IMR-90 (cell line): Measurements from ENCODE around the gene SLPI. TPM values are rescaled to one million over a fixed set of nuclear protein-coding genes. Genes with fewer than 3 reads are reported as not detected.

ENCODE experiments used
- ATAC-seq: fragments of 200-7000 bp; cut with Tn5 transposase; 2 replicates; pipeline ENCODE4 v1.9.1; 2020; ENCODE audit warnings: low read depth, mild to moderate bottlenecking, moderate library complexity
- BruUV-seq: library from RNA; stranded (reverse); fragments of 400-500 nt; replicated peaks from 2 replicates; lab custom pipeline; 2021; lab: Mats Ljungman, UMichigan
- CTCF ChIA-PET: fragments of 300-600 bp; formaldehyde crosslinking; extraction: SDS; loops from one replicate; lab custom pipeline; 2021; ENCODE audit warnings: antibody characterized with exemption; lab: Yijun Ruan, JAX
- POLR2A ChIA-PET: fragments of 300-600 bp; sonication (Branson Sonifier 250); formaldehyde crosslinking; loops from one replicate; lab custom pipeline; 2022; ENCODE audit warnings: antibody characterized with exemption; ENCODE audit not compliant: unreplicated experiment; lab: Charles Lee
- DNase-seq: peaks from one replicate; pipeline ENCODE4 v3.0.0; 2013
- H2AFZ ChIP-seq: replicated peaks from 2 replicates; pipeline ENCODE3; 2013; ENCODE audit warnings: low read length, mild to moderate bottlenecking; ENCODE audit not compliant: poor library complexity
- H2AK5ac ChIP-seq: 2 replicates; pipeline ENCODE4 v1.6.1; 2013; ENCODE audit warnings: low read depth, low read length, inconsistent platforms
- H2AK9ac ChIP-seq: replicated peaks from 2 replicates; pipeline ENCODE3; 2013; ENCODE audit warnings: mild to moderate bottlenecking, low read depth, low read length, moderate library complexity; ENCODE audit not compliant: poor library complexity
- H2BK120ac ChIP-seq: 2 replicates; pipeline ENCODE4 v1.6.1; 2013; ENCODE audit warnings: low read depth, low read length, inconsistent platforms
- H2BK15ac ChIP-seq: 3 replicates; pipeline ENCODE4 v1.6.1; 2013; ENCODE audit warnings: low read depth, low read length, inconsistent platforms
- H2BK20ac ChIP-seq: 2 replicates; pipeline ENCODE4 v1.6.1; 2013; ENCODE audit warnings: low read depth, mild to moderate bottlenecking, inconsistent platforms, low read length, moderate library complexity
- H2BK5ac ChIP-seq: 2 replicates; pipeline ENCODE4 v1.6.1; 2013; ENCODE audit warnings: mild to moderate bottlenecking, low read depth, low read length, inconsistent platforms; ENCODE audit not compliant: poor library complexity, severe bottlenecking
- H3K14ac ChIP-seq: replicated peaks from 2 replicates; pipeline ENCODE4 v1.6.1; 2013; ENCODE audit warnings: low read depth, low read length, inconsistent platforms
- H3K18ac ChIP-seq: 2 replicates; pipeline ENCODE4 v1.6.1; 2013; ENCODE audit warnings: low read depth, low read length, control low read depth
- H3K23ac ChIP-seq: 2 replicates; pipeline ENCODE4 v1.6.1; 2013; ENCODE audit warnings: low read depth, low read length, inconsistent platforms
- H3K27ac ChIP-seq: 2 replicates; pipeline ENCODE4 v1.5.1; 2013; ENCODE audit warnings: mild to moderate bottlenecking, control low read depth, low read length; ENCODE audit not compliant: insufficient read depth
- H3K27me3 ChIP-seq: 2 replicates; pipeline ENCODE4 v1.6.1; 2013; ENCODE audit warnings: low read length; ENCODE audit not compliant: control insufficient read depth, insufficient read depth
- H3K36me3 ChIP-seq: 2 replicates; pipeline ENCODE4 v1.6.1; 2013; ENCODE audit warnings: low read length, mixed read lengths; ENCODE audit not compliant: control insufficient read depth, insufficient read depth
- H3K4ac ChIP-seq: 2 replicates; pipeline ENCODE4 v1.6.1; 2013; ENCODE audit warnings: low read depth, low read length, inconsistent platforms
- H3K4me1 ChIP-seq: 2 replicates; pipeline ENCODE4 v1.6.1; 2013; ENCODE audit warnings: low read length, mixed read lengths; ENCODE audit not compliant: control insufficient read depth, insufficient read depth
- H3K4me2 ChIP-seq: 2 replicates; pipeline ENCODE4 v1.6.1; 2013; ENCODE audit warnings: low read depth, mild to moderate bottlenecking, control low read depth, low read length, moderate library complexity
- H3K4me3 ChIP-seq: 2 replicates; pipeline ENCODE4 v1.5.1; 2013; ENCODE audit warnings: low read depth, mild to moderate bottlenecking, control low read depth, low read length, moderate library complexity; ENCODE audit not compliant: insufficient read depth
- H3K56ac ChIP-seq: 2 replicates; pipeline ENCODE4 v1.6.1; 2013; ENCODE audit warnings: low read length, inconsistent platforms; ENCODE audit not compliant: insufficient read depth; ENCODE audit errors: extremely low read depth
- H3K79me1 ChIP-seq, 2 experiments: 2 replicates each; pipeline ENCODE4 v1.6.1; 2013; ENCODE audit warnings: low read length in 2 of 2, inconsistent platforms in 1 of 2, low read depth in 1 of 2
- H3K9ac ChIP-seq: 2 replicates; pipeline ENCODE4 v1.6.1; 2013; ENCODE audit warnings: low read depth, low read length, control low read depth
- H3K9me1 ChIP-seq: 2 replicates; pipeline ENCODE4 v1.6.1; 2013; ENCODE audit warnings: low read length, inconsistent platforms; ENCODE audit not compliant: insufficient read depth
- H3K9me3 ChIP-seq: 2 replicates; pipeline ENCODE4 v1.6.1; 2013; ENCODE audit warnings: low read length; ENCODE audit not compliant: control insufficient read depth, insufficient read depth
- H4K20me1 ChIP-seq: 2 replicates; pipeline ENCODE4 v1.6.1; 2013; ENCODE audit warnings: low read length, inconsistent platforms; ENCODE audit not compliant: insufficient read depth
- H4K5ac ChIP-seq: 2 replicates; pipeline ENCODE4 v1.6.1; 2013; ENCODE audit warnings: mild to moderate bottlenecking, low read depth, low read length, control low read depth
- H4K8ac ChIP-seq, 2 experiments: 2 replicates each; pipeline ENCODE4 v1.6.1; 2013; ENCODE audit warnings: low read depth in 2 of 2, low read length in 2 of 2, control low read depth in 1 of 2, inconsistent platforms in 1 of 2
- H4K91ac ChIP-seq: 2 replicates; pipeline ENCODE4 v1.6.1; 2013; ENCODE audit warnings: low read depth, low read length, inconsistent platforms; ENCODE audit not compliant: insufficient read depth
- FOS ChIP-seq: fragments of 150-350 bp; IDR thresholded peaks from 2 replicates; pipeline ENCODE4 v1.6.1; 2016; ENCODE audit warnings: low read depth, low read length
- MAFK ChIP-seq: IDR thresholded peaks from 2 replicates; pipeline ENCODE4 v1.6.1; 2012; ENCODE audit warnings: low read depth, low read length, improper control_type of control experiment
- SMC3 ChIP-seq: fragments of 150-350 bp; IDR thresholded peaks from 2 replicates; pipeline ENCODE4 v1.6.1; 2016; ENCODE audit warnings: low read depth, mild to moderate bottlenecking, antibody characterized with exemption, low read length, moderate library complexity
- WGBS, 2 experiments: methylation state at CpG; one replicate each; pipeline versions ENCODE4 v1.1.5 to v1.1.7; 2013; ENCODE audit warnings: missing lambda C conversion rate in 2 of 2; ENCODE audit not compliant: insufficient read length in 1 of 2; ENCODE audit errors: extremely low coverage in 2 of 2; 5-methylcytosine and 5-hydroxymethylcytosine counted together
- dilution Hi-C: fragments of 300-500 bp; cut with HindIII; formaldehyde crosslinking; loops from one replicate; pipeline ENCODE4 v1.14.3; 2018; ENCODE audit warnings: low sequenced_read_pairs; ENCODE audit not compliant: unreplicated experiment
- in situ Hi-C: fragments of 300-500 bp; cut with MboI; formaldehyde crosslinking; loops from 3 replicates; pipeline ENCODE4 v1.14.3; 2019; ENCODE audit warnings: low sequenced_read_pairs, inconsistent platforms, mixed read lengths
- intact Hi-C: fragments of 100-400 bp; cut with micrococcal nuclease; formaldehyde crosslinking; loops from 2 replicates; pipeline ENCODE4 v1.10.0; 2022
- polyA plus RNA-seq, 3 experiments: library from polyadenylated mRNA; depleted of rRNA; stranded (reverse); fragments of >200 nt; gene quantifications; 2 replicates each; pipeline ENCODE4 v1.2.3, GENCODE V29; 2012; ENCODE audit warnings: low replicate concordance in 1 of 3
- total RNA-seq: library from RNA; depleted of rRNA; stranded (reverse); fragments of >200 nt; gene quantifications from 2 replicates; pipeline ENCODE4 v1.2.3, GENCODE V29; 2012

SLPI gene
- total and polyA plus RNA-seq, 2 of the 4 experiments (the other 2 are of a cell fraction), result not detected

DNA sequence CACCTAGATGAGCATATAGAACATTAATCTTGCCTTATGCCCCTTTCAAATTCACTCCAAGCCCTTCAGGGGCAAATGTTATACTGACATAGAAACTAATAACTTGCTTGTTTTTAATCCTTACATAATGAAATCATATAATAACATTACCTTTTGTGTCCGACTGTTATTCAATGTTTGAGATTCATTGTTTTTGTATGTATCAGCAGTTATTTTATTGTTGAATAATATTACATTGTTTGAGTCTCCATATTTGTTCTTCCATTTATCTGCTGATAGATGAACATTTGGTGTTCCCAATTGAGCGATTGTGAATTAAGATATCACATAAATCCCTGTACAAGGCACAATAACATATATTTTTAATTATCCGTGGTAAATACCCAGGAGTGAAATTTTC, 41.5 kb downstream of the SLPI start:
- ChIA-PET CTCF (no interaction called here), POLR2A (no interaction called here)
- Histone ChIP-seq H3K27ac (no peak overlapping the region), H2BK15ac (no peak overlapping the region), H4K20me1 (no peaks in the 10 kb centered on the region), H3K36me3 (no peaks in the 10 kb centered on the region), H3K56ac (no peak overlapping the region), H3K79me1 (no peaks in the 10 kb centered on the region), H3K4me2 (no peak overlapping the region), H3K4ac (no peak overlapping the region), H2BK20ac (no peak overlapping the region), H2BK120ac (no peak overlapping the region), H3K9ac (no peak overlapping the region), H3K9me3 (no peaks in the 10 kb centered on the region), H3K4me1 (no peaks in the 10 kb centered on the region), H2AFZ (no peak overlapping the region), H2AK9ac (no peak overlapping the region), H3K27me3 (no peaks in the 10 kb centered on the region; the same call in 1 of the 2 replicates), H3K9me1 (no peaks in the 10 kb centered on the region), H3K18ac (no peak overlapping the region), H3K4me3 (no peak overlapping the region), H4K8ac (no peak overlapping the region), H3K23ac (no peak overlapping the region), H2BK5ac (no peak overlapping the region), H2AK5ac (no peak overlapping the region), H3K14ac (no peak overlapping the region), H4K5ac (no peak overlapping the region), H4K91ac (no peak overlapping the region)
- DNase-seq (no peak), ATAC-seq (no peak)
- no TSS peak for BruUV-seq
- in situ Hi-C loops, result no loop called here
- dilution Hi-C loops, result no loop called here
- TF ChIP-seq FOS (no peak), SMC3 (no peak), MAFK (peak; percentile 59)
- no CpG with 5 or more reads among the region's 3 CpGs for WGBS, 2 experiments
- intact Hi-C loops, result no loop called here
